ENCODE measurements around the gene CCL15. TPM values are rescaled to one million over a fixed set of nuclear protein-coding genes. Genes with fewer than 3 reads are reported as not detected.
A peak's percentile ranks its signal among the peaks of the same experiment; 100 is the strongest.

The CCL15 gene
- total RNA-seq, 1 donor = not detected

- DNase-seq (ENCODE audit: insufficient read length, low spot score, missing footprints) = no peak
- H4K20me1 ChIP-seq (ENCODE audit: insufficient read depth, low read length) = no peaks in the 10 kb centered on the region
- H3K27me3 ChIP-seq (ENCODE audit: insufficient read depth, low read length) = peaks cover 3% of the 10 kb centered on the region
- no peak overlapping the region for H3K4me2 ChIP-seq (ENCODE audit: insufficient read depth, low read length)
- TF ChIP-seq, protein P1, sequence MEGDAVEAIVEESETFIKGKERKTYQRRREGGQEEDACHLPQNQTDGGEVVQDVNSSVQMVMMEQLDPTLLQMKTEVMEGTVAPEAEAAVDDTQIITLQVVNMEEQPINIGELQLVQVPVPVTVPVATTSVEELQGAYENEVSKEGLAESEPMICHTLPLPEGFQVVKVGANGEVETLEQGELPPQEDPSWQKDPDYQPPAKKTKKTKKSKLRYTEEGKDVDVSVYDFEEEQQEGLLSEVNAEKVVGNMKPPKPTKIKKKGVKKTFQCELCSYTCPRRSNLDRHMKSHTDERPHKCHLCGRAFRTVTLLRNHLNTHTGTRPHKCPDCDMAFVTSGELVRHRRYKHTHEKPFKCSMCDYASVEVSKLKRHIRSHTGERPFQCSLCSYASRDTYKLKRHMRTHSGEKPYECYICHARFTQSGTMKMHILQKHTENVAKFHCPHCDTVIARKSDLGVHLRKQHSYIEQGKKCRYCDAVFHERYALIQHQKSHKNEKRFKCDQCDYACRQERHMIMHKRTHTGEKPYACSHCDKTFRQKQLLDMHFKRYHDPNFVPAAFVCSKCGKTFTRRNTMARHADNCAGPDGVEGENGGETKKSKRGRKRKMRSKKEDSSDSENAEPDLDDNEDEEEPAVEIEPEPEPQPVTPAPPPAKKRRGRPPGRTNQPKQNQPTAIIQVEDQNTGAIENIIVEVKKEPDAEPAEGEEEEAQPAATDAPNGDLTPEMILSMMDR (IDR thresholded peaks at IDR 0.05; ENCODE audit: extremely low read depth, low read depth, low read length) = no peak
- H3K4me1 ChIP-seq (ENCODE audit: insufficient read depth, low read length) = no peaks in the 10 kb centered on the region
- H3K79me2 ChIP-seq (ENCODE audit: insufficient read depth, low read length) = no peaks in the 10 kb centered on the region
- H3K4me3 ChIP-seq (ENCODE audit: insufficient read depth, low read length) = no peak overlapping the region
- no peaks in the 10 kb centered on the region for H3K36me3 ChIP-seq (ENCODE audit: insufficient read depth, low read length)
- H3K9me3 ChIP-seq (ENCODE audit: low read depth, low read length) = no peaks in the 10 kb centered on the region
- H2AFZ ChIP-seq (ENCODE audit: low read length) = no peak overlapping the region
- H3K27ac ChIP-seq (ENCODE audit: low read depth, low read length) = no peak overlapping the region
Observed at GRCh38 chr17:36014946-36015345, 13.6 kb upstream of the CCL15 start.

- no peaks in the 10 kb centered on the region for H3K4me1 ChIP-seq (ENCODE audit: insufficient read depth, low read length)
- peaks cover 6% of the 10 kb centered on the region for H3K27me3 ChIP-seq (ENCODE audit: insufficient read depth, low read length)
- no peak overlapping the region for H3K4me3 ChIP-seq (ENCODE audit: insufficient read depth, low read length)
- TF ChIP-seq, protein P1 (IDR thresholded peaks at IDR 0.05; ENCODE audit: extremely low read depth, low read depth, low read length) = no peak
- H3K79me2 ChIP-seq (ENCODE audit: insufficient read depth, low read length) = no peaks in the 10 kb centered on the region
- H3K4me2 ChIP-seq (ENCODE audit: insufficient read depth, low read length) = no peak overlapping the region
- H4K20me1 ChIP-seq (ENCODE audit: insufficient read depth, low read length) = no peaks in the 10 kb centered on the region
- no peak overlapping the region for H2AFZ ChIP-seq (ENCODE audit: low read length)
- H3K9me3 ChIP-seq (ENCODE audit: low read depth, low read length) = no peaks in the 10 kb centered on the region
- no peak overlapping the region for H3K27ac ChIP-seq (ENCODE audit: low read depth, low read length)
- no peaks in the 10 kb centered on the region for H3K36me3 ChIP-seq (ENCODE audit: insufficient read depth, low read length)
- DNase-seq (ENCODE audit: insufficient read length, low spot score, missing footprints) = no peak
Observed at GRCh38 chr17:36011201-36011600, 9.8 kb upstream of the CCL15 start.

- no peaks in the 10 kb centered on the region for H4K20me1 ChIP-seq (ENCODE audit: insufficient read depth, low read length)
- TF ChIP-seq, protein P1 (IDR thresholded peaks at IDR 0.05; ENCODE audit: extremely low read depth, low read depth, low read length) = peak; percentile 55
- no peak overlapping the region for H2AFZ ChIP-seq (ENCODE audit: low read length)
- H3K27me3 ChIP-seq (ENCODE audit: insufficient read depth, low read length) = peaks cover 6% of the 10 kb centered on the region
- no peak overlapping the region for H3K4me3 ChIP-seq (ENCODE audit: insufficient read depth, low read length)
- no peak overlapping the region for H3K27ac ChIP-seq (ENCODE audit: low read depth, low read length)
- H3K4me2 ChIP-seq (ENCODE audit: insufficient read depth, low read length) = no peak overlapping the region
- DNase-seq (ENCODE audit: insufficient read length, low spot score, missing footprints) = peak; percentile 27
- H3K9me3 ChIP-seq (ENCODE audit: low read depth, low read length) = no peaks in the 10 kb centered on the region
- no peaks in the 10 kb centered on the region for H3K4me1 ChIP-seq (ENCODE audit: insufficient read depth, low read length)
- no peaks in the 10 kb centered on the region for H3K36me3 ChIP-seq (ENCODE audit: insufficient read depth, low read length)
- no peaks in the 10 kb centered on the region for H3K79me2 ChIP-seq (ENCODE audit: insufficient read depth, low read length)
Observed at GRCh38 chr17:36008998-36009665, 7.8 kb upstream of the CCL15 start.

DNA sequence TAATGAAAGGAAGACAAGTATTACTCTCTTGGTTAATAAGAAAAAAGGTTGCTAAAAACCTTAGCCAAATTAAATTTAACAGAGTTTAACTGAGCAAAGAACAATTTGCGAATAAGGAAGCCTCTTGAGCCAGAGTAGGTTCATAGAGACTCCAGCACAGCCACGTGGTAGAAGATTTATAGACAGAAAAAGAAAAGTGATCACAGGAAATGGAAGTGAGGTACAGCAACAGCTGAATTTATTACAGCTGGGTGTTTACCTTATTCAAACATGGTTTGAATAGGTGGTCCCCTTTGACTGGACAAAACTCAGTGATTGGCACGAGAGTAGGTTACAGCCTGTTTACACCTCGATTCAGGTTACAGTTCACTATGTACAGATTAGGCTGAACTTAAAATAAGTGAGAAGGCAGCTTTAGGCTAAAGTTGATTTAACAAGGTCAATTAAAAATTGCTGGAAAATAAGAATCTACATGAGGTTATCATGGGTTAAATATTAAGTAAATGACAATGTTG, 3.3 kb upstream of the CCL15 start:
- TF ChIP-seq, protein P1 (IDR thresholded peaks at IDR 0.05; ENCODE audit: extremely low read depth, low read depth, low read length) = no peak

More for the DNA sequence above, 3.3 kb upstream of the CCL15 start:
- H3K4me1 ChIP-seq (ENCODE audit: insufficient read depth, low read length) = no peaks in the 10 kb centered on the region
- H3K27me3 ChIP-seq (ENCODE audit: insufficient read depth, low read length) = peaks cover 3% of the 10 kb centered on the region
- no peaks in the 10 kb centered on the region for H4K20me1 ChIP-seq (ENCODE audit: insufficient read depth, low read length)
- no peaks in the 10 kb centered on the region for H3K9me3 ChIP-seq (ENCODE audit: low read depth, low read length)
- H3K27ac ChIP-seq (ENCODE audit: low read depth, low read length) = no peak overlapping the region
- no peak overlapping the region for H2AFZ ChIP-seq (ENCODE audit: low read length)
- H3K79me2 ChIP-seq (ENCODE audit: insufficient read depth, low read length) = no peaks in the 10 kb centered on the region
- DNase-seq (ENCODE audit: insufficient read length, low spot score, missing footprints) = no peak
- H3K36me3 ChIP-seq (ENCODE audit: insufficient read depth, low read length) = no peaks in the 10 kb centered on the region
- H3K4me3 ChIP-seq (ENCODE audit: insufficient read depth, low read length) = no peak overlapping the region
- no peak overlapping the region for H3K4me2 ChIP-seq (ENCODE audit: insufficient read depth, low read length)

Measured in osteoblast (primary cell).